ENCODE results near the gene MYOF. TPM values are rescaled to one million over a fixed set of nuclear protein-coding genes. Genes with fewer than 3 reads are reported as not detected.

Gene MYOF
- polyA plus RNA-seq, 3 donors = 9.7 to 29.1 (median 14.5) TPM

GRCh38 chr10:93413252-93413689, 68.9 kb downstream of the MYOF start:
- Histone ChIP-seq H3K27ac (ENCODE audit: low read depth in 1 of 2, low read length in 2 of 2) (peak overlapping the region; percentile 64 to 96), H3K4me3 (replicated peaks in 1 of 3; ENCODE audit: low read depth in 2 of 3, low read length in 3 of 3) (peak overlapping the region in 1 of 3 experiments; percentile 47), H3K4me2 (replicated peaks; ENCODE audit: extremely low read depth, low read length, poor library complexity, severe bottlenecking) (peak overlapping the region; percentile 49), H3K9ac (ENCODE audit: insufficient read depth, low read length, poor library complexity, severe bottlenecking) (peak overlapping the region; percentile 60), H3K27me3 (ENCODE audit: control insufficient read depth in 2 of 2, insufficient read depth in 2 of 2, low read length in 2 of 2) (no peaks in the 10 kb centered on the region), H2AFZ (ENCODE audit: insufficient read depth, low read depth, low read length, poor library complexity, severe bottlenecking) (no peak overlapping the region), H3K9me3 (replicated peaks in 1 of 2; ENCODE audit: control insufficient read depth in 1 of 2, insufficient read depth in 1 of 2, low read length in 2 of 2) (no peaks in the 10 kb centered on the region), H3K79me2 (ENCODE audit: insufficient read depth, low read length) (no peaks in the 10 kb centered on the region), H3K36me3 (replicated peaks in 1 of 2; ENCODE audit: control insufficient read depth in 1 of 2, insufficient read depth in 2 of 2, low read length in 2 of 2) (peaks cover 13 to 51% of the 10 kb centered on the region in 2 donors), H3K4me1 (ENCODE audit: control insufficient read depth in 1 of 2, insufficient read depth in 2 of 2, low read length in 2 of 2) (peaks cover 28 to 35% of the 10 kb centered on the region in 2 donors), H4K20me1 (ENCODE audit: insufficient read depth, low read length) (no peaks in the 10 kb centered on the region)
- Mint-ChIP-seq H3K4me1 (peaks cover 37% of the 10 kb centered on the region), H3K4me3 (peak overlapping the region in 1 of 2 donors; percentile 40), H3K27me3 (ENCODE audit: low read depth in 3 of 3) (peaks cover 2 to 4% (median 3%) of the 10 kb centered on the region in 3 donors), H3K36me3 (peaks cover 54 to 56% of the 10 kb centered on the region in 2 donors), H3K9me3 (peaks cover 0 to 2% (median 0%) of the 10 kb centered on the region in 7 donors), H3K27ac (peak overlapping the region; percentile 76 to 91 (median 88))
- WGBS (ENCODE audit: insufficient coverage) = 0% methylated on average over 2 of the region's 3 CpGs
- intact Hi-C loops (cut with micrococcal nuclease) = loop anchor here in 1 of 2 donors (2.0 kb wide), 1 partner anchor 14 kb away; no protein-coding TSS in a partner anchor
- peak; percentile 74 to 91 (median 88) for DNase-seq
- no peak for TF ChIP-seq CTCF (IDR thresholded peaks at IDR 0.05)

- H3K79me2 ChIP-seq (ENCODE audit: insufficient read depth, low read length) = no peaks in the 10 kb centered on the region
- TF ChIP-seq CTCF (IDR thresholded peaks at IDR 0.05) = no peak
- H3K27ac ChIP-seq (ENCODE audit: low read depth in 1 of 2, low read length in 2 of 2) = peak overlapping the region; percentile 64 to 96
- intact Hi-C loops (cut with micrococcal nuclease) = loop anchor here in 1 of 2 donors (2.0 kb wide), 1 partner anchor 14 kb away; no protein-coding TSS in a partner anchor
- H3K27me3 ChIP-seq (ENCODE audit: control insufficient read depth in 2 of 2, insufficient read depth in 2 of 2, low read length in 2 of 2) = no peaks in the 10 kb centered on the region
- H3K4me2 ChIP-seq (replicated peaks; ENCODE audit: extremely low read depth, low read length, poor library complexity, severe bottlenecking) = peak overlapping the region; percentile 49
- Mint-ChIP-seq H3K4me3 (peak overlapping the region in 1 of 2 donors; percentile 11), H3K27me3 (ENCODE audit: low read depth in 3 of 3) (peaks cover 1 to 4% (median 2%) of the 10 kb centered on the region in 3 donors), H3K9me3 (peaks cover 0 to 2% (median 0%) of the 10 kb centered on the region in 7 donors), H3K4me1 (peaks cover 37% of the 10 kb centered on the region), H3K36me3 (peaks cover 56 to 58% of the 10 kb centered on the region in 2 donors), H3K27ac (peak overlapping the region; percentile 76 to 91 (median 88))
- WGBS (ENCODE audit: insufficient coverage) = 0% methylated on average over 1 of the region's 7 CpGs
- peak; percentile 73 to 88 (median 83) for DNase-seq
- H3K36me3 ChIP-seq (replicated peaks in 1 of 2; ENCODE audit: control insufficient read depth in 1 of 2, insufficient read depth in 2 of 2, low read length in 2 of 2) = peaks cover 15 to 53% of the 10 kb centered on the region in 2 donors
- H3K9me3 ChIP-seq (replicated peaks in 1 of 2; ENCODE audit: control insufficient read depth in 1 of 2, insufficient read depth in 1 of 2, low read length in 2 of 2) = no peaks in the 10 kb centered on the region
- peaks cover 28 to 35% of the 10 kb centered on the region in 2 donors for H3K4me1 ChIP-seq (ENCODE audit: control insufficient read depth in 1 of 2, insufficient read depth in 2 of 2, low read length in 2 of 2)
- peak overlapping the region; percentile 60 for H3K9ac ChIP-seq (ENCODE audit: insufficient read depth, low read length, poor library complexity, severe bottlenecking)
- peak overlapping the region; percentile 10 for H2AFZ ChIP-seq (ENCODE audit: insufficient read depth, low read depth, low read length, poor library complexity, severe bottlenecking)
- H4K20me1 ChIP-seq (ENCODE audit: insufficient read depth, low read length) = no peaks in the 10 kb centered on the region
- H3K4me3 ChIP-seq (replicated peaks in 1 of 3; ENCODE audit: low read depth in 2 of 3, low read length in 3 of 3) = peak overlapping the region in 1 of 3 experiments; percentile 47
These were observed 69.3 kb downstream of the MYOF start for GRCh38 chr10:93412801-93413200.
